ENCODE data around the gene TEKT1.

TEKT1 gene

DNA sequence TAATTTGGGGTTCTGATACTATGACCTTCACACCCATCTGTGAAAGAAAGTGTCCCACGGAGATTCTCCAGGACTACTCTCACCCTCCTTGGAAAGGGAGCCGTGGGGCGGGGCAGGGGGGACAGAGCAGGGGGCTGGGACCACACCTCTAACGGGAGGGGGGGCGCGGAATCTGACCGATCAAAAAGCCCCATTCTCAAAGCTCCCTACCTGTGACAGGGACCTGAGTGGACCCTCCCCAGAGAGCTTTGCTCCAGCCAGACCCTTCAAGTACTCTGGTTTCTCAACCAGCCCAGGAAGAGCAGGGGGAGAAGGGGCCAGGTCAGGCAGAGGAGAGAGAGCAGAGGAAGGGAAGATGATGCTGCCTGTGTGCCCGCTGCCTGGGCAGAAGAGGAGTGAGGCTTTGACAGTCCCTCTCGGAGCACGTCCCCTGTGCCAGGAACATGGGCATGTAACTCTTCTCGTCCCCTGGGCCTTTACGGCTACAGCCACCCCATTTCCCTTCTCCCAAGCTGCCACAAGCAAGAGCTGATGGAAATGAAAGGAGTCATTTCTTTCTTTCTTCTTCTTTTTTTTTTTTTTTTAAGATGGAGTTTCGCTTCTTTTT is 75.0 kb downstream of the TEKT1 start:
- DNase-seq, result no peak

DNA sequence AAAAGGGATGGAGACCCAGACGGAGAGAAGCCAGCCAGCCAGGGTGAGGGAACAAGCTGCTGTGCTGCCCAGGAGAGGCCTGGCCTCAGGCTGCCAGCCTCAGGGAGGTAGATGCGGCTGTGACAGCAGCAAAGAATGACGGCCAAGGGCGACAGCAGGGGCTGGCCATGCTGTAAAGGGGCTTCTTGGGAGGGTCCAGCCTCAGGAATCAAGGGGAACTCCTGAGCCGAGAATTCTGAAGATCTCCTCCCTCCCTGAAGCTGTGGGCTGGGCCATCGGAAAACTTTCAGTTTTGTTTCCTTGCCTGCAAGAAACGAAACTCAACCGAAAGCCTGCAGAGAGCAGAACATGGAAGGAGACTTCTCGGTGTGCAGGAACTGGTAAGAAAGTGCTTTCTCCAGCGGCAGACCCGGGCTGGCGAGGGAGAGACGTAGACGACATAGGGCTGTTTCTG is 75.8 kb downstream of the TEKT1 start, which contains the start of gene XAF1:
Gene XAF1, plus strand, starts transcription at position 316 of the 454 bp plus-strand sequence. Its CDS starts 33 bp downstream, at position 349.
- DNase-seq, result peak; percentile 14

DNA sequence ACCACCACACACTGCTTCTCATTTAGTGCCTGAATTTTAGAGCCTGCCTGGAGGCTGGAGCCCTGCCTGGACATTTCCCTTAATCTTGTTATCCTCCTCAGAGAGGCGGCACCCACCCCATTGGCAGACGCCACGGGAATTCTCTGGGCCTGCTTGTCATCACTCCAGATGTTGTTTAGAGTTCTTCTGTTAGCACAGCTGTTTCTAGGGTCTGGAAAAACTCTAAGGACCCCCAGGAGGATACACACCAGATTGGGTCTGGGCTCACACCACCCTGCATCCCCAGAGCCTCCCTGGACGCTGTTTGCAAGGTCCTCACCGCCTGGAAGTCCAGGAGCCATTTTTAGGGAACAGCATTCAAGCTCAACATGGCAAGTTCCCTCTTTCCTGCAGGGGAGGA is 76.2 kb downstream of the TEKT1 start:
- DNase-seq, result no peak

DNA sequence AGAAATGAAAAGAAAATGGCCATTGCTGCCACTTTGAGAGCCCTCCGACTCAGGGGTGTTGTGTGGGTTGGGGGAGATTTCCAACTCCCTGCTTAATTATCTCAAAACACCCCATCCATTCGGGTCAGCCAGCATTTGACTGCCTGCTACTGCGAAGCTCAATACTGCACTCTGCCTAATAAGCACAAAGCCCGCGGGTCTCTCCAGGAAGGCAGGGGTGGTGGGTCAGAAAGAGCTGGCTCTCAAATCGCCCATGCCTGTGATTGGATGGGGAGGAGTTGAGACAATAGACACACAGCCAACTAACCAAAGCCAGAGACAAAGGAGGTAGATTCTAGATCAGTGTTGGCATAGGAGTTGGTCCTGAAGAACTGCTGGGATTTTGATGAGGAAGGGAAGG is 78.0 kb downstream of the TEKT1 start:
- DNase-seq, result no peak

DNA sequence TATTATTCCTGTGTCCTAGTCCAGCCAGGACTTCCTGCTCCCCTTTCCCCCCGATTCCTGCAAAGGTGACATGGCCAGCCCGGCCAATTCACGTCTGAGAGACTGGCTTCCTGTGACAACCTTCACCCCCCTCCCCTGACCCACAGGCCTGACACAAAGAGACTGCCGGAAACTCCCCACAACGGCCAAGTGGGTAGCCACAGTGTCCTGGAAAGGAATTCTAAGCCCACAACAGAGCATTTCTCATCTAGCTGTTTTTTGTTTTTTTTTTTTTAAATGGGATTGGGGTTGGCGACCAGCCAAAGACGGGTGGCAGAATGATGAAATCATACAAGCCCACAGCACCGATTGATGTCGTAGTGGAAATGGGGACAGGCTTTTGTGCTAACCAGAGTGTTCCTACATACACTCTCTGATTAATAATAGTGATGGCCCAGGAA is 78.5 kb downstream of the TEKT1 start:
- no peak for DNase-seq

DNA sequence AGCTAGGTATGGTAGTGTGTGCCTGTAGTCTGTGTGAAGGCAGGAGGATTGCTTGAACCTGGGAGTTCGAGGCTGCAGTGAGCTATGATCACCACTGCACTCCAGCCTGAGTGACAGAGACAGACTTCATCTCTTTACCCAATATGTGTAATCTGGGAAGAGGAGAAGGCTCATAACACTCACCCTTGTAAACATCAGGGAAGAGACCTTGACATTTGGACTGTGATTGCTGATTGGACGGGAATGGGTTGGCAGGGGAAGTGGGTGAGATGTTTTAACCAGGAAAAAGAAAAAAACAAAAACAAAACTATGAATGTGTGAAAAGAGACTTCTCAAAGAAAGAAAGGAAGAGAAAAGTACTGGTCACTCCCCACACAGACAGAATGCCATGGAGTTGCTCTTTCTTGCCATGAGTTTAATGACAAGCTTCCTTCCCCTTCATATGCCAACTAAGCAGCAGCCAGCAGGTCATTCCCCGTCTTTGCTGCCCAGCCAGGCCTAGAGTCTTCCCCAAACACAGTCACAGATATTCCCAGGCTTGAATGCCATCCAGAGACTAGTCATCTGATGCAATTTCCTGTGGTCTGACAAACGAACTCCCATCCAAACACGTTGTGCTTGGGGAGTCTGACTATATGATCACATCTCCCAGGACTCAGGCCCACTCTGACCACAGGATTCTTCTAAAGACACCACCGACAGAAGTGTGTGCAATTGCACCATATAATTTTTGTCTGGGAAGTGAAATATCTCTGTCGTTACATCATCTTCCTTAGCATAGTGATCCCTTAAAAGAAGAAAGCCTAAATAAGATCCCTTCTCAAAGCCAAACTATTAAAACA is 79.2 kb downstream of the TEKT1 start:
- DNase-seq, result no peak

DNA sequence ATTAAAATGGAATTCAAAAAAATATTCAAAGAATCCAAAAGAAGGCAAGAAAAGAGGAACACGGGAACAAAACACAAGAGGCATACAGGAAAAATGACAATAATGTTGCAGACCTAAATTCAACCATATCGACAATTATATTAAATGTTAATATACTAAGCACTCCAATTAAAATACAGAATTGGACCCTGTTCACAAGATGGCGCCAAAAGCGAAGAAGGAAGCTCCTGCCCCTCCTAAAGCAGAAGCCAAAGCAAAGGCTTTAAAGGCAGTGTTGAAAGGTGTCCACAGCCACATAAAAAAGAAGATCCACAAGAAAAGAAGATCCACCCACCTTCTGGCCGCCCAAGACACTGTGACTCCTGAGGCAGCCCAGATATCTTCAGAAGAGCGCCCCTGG is 82.0 kb downstream of the TEKT1 start:
- DNase-seq, result no peak

DNA sequence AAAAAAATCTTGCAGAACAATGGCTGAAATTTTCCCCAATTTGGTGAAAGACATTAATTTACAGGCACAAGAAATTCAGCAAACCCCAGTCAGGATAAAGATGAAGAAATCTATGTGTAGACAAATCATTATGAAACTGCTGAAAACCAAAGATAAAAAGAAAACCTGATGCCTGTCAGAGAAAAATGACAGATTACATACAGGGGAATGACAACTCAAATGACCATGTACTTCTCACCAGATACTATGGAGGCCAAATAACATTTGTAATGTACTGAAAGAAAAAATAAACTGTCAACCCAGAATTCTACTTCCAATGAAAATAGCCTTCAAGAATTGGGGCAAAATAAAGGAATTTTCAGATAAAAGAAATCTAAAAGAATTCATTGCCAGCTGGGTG is 82.9 kb downstream of the TEKT1 start:
- no peak for DNase-seq
